HL-60/S4 treated with retinoic acid at 250 ng/mL for 4 days and 3 days (cell line): Measurements from ENCODE around the gene EPM2A.

Source experiments
- in situ Hi-C: fragments of 300-500 bp; cut with MboI; formaldehyde crosslinking; loops from 2 replicates; pipeline ENCODE4 v1.7.0; 2022; ENCODE audit warnings: low sequenced_read_pairs

The EPM2A gene

GRCh38 chr6:145685932-145686331 lies 49.4 kb downstream of the EPM2A start:
- in situ Hi-C loops: no loop called here

- in situ Hi-C loops: no loop called here
Observed at GRCh38 chr6:145681965-145682364, 53.4 kb downstream of the EPM2A start.

- in situ Hi-C loops: no loop called here
Observed at GRCh38 chr6:145673504-145673903, 61.8 kb downstream of the EPM2A start.

- in situ Hi-C loops: no loop called here
Observed at GRCh38 chr6:145670311-145670710, 65.0 kb downstream of the EPM2A start.

GRCh38 chr6:145669627-145670034 lies 65.7 kb downstream of the EPM2A start:
- in situ Hi-C loops: no loop called here

GRCh38 chr6:145668844-145669243 lies 66.5 kb downstream of the EPM2A start:
- in situ Hi-C loops: no loop called here

- in situ Hi-C loops: no loop called here
Observed at GRCh38 chr6:145660676-145661075, 74.6 kb downstream of the EPM2A start.

- in situ Hi-C loops: no loop called here
Observed at GRCh38 chr6:145656128-145656527, 79.2 kb downstream of the EPM2A start.

GRCh38 chr6:145652572-145652971 lies 82.7 kb downstream of the EPM2A start:
- in situ Hi-C loops: no loop called here

- in situ Hi-C loops: no loop called here
Observed at GRCh38 chr6:145651988-145652387, 83.3 kb downstream of the EPM2A start.

GRCh38 chr6:145648149-145648548 lies 87.2 kb downstream of the EPM2A start:
- in situ Hi-C loops: no loop called here

- in situ Hi-C loops: no loop called here
Observed at GRCh38 chr6:145647602-145648001, 87.7 kb downstream of the EPM2A start.

- in situ Hi-C loops: no loop called here
Observed at GRCh38 chr6:145643760-145644159, 91.6 kb downstream of the EPM2A start.

- in situ Hi-C loops: no loop called here
Observed at GRCh38 chr6:145633981-145634627, 101.2 kb downstream of the EPM2A start.

GRCh38 chr6:145632971-145633370 lies 102.3 kb downstream of the EPM2A start:
- in situ Hi-C loops: no loop called here

GRCh38 chr6:145631374-145631773 lies 103.9 kb downstream of the EPM2A start:
- in situ Hi-C loops: no loop called here

GRCh38 chr6:145630598-145630997 lies 104.7 kb downstream of the EPM2A start:
- in situ Hi-C loops: no loop called here

- in situ Hi-C loops: no loop called here
Observed at GRCh38 chr6:145629478-145629877, 105.8 kb downstream of the EPM2A start.

GRCh38 chr6:145627451-145627850 lies 107.9 kb downstream of the EPM2A start:
- in situ Hi-C loops: no loop called here

GRCh38 chr6:145626857-145627256 lies 108.5 kb downstream of the EPM2A start:
- in situ Hi-C loops: no loop called here

- in situ Hi-C loops: no loop called here
Observed at GRCh38 chr6:145623231-145623630, 112.1 kb downstream of the EPM2A start.

GRCh38 chr6:145621776-145622175 lies 113.5 kb downstream of the EPM2A start:
- in situ Hi-C loops: no loop called here

GRCh38 chr6:145620088-145620487 lies 115.2 kb downstream of the EPM2A start:
- in situ Hi-C loops: no loop called here
